IMR-90 (cell line): ENCODE measurements around the gene LDLRAD3.

Experiments used
- FOS ChIP-seq: fragments of 150-350 bp; IDR thresholded peaks from 2 replicates; pipeline ENCODE4 v1.6.1; 2016; ENCODE audit warnings: low read depth, low read length
- POLR2A ChIP-seq: IDR thresholded peaks from 2 replicates; pipeline ENCODE4 v1.6.1; 2012; ENCODE audit warnings: mild to moderate bottlenecking, low read depth, low read length
- RFX5 ChIP-seq: IDR thresholded peaks from 2 replicates; pipeline ENCODE4 v1.8.0; 2012; ENCODE audit warnings: low read depth, mild to moderate bottlenecking, low read length, moderate library complexity
- TF ChIP-seq, protein P1 (sequence below): conservative IDR thresholded peaks from 2 replicates; pipeline ENCODE4 v1.5.1; 2012; ENCODE audit warnings: mild to moderate bottlenecking, low read depth, low read length, improper control_type of control experiment

DNA sequence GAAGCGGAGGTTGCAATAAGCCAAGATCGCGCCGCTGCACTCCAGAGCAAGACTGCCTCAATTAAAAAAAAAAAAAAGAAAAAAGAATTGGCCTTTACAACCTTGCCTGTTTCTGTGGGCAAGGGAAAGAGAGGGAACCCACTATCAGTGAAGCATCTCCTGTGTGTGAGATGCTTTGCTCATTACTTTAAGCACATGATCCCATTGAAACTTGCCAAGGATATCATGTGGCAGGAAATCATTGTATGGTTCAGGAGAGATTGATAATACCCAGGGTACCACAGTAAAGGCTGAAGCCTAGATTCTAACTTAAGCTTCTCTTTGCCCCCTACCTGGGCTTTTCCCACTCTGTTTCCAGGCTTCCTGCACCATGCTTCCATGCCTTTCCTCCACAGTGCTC, 3.6 kb downstream of the LDLRAD3 start:
- TF ChIP-seq, protein P1, sequence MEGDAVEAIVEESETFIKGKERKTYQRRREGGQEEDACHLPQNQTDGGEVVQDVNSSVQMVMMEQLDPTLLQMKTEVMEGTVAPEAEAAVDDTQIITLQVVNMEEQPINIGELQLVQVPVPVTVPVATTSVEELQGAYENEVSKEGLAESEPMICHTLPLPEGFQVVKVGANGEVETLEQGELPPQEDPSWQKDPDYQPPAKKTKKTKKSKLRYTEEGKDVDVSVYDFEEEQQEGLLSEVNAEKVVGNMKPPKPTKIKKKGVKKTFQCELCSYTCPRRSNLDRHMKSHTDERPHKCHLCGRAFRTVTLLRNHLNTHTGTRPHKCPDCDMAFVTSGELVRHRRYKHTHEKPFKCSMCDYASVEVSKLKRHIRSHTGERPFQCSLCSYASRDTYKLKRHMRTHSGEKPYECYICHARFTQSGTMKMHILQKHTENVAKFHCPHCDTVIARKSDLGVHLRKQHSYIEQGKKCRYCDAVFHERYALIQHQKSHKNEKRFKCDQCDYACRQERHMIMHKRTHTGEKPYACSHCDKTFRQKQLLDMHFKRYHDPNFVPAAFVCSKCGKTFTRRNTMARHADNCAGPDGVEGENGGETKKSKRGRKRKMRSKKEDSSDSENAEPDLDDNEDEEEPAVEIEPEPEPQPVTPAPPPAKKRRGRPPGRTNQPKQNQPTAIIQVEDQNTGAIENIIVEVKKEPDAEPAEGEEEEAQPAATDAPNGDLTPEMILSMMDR: no peak
- no peak for TF ChIP-seq POLR2A
- no peak for TF ChIP-seq RFX5
- no peak for TF ChIP-seq FOS
